ENCODE results near the gene RPL22L1.
"Not testable (repeated sequence)": the region's sequence is repeated elsewhere in the genome, so short reads cannot be mapped to it uniquely, and the experiment has no call there.

- TF ChIP-seq, protein P1, sequence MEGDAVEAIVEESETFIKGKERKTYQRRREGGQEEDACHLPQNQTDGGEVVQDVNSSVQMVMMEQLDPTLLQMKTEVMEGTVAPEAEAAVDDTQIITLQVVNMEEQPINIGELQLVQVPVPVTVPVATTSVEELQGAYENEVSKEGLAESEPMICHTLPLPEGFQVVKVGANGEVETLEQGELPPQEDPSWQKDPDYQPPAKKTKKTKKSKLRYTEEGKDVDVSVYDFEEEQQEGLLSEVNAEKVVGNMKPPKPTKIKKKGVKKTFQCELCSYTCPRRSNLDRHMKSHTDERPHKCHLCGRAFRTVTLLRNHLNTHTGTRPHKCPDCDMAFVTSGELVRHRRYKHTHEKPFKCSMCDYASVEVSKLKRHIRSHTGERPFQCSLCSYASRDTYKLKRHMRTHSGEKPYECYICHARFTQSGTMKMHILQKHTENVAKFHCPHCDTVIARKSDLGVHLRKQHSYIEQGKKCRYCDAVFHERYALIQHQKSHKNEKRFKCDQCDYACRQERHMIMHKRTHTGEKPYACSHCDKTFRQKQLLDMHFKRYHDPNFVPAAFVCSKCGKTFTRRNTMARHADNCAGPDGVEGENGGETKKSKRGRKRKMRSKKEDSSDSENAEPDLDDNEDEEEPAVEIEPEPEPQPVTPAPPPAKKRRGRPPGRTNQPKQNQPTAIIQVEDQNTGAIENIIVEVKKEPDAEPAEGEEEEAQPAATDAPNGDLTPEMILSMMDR (IDR thresholded peaks at IDR 0.05): not testable (repeated sequence)
- TF ChIP-seq POLR2A (IDR thresholded peaks at IDR 0.05): not testable (repeated sequence)
Measured at GRCh38 chr3:170877311-170877710, 7.3 kb upstream of the RPL22L1 start.

Data from vagina (tissue), 2 donors.